HG02970 (cell line): ENCODE results near the gene VSIG8.

Experiments
- ATAC-seq: cut with Tn5 transposase; IDR thresholded peaks from one replicate; pipeline ENCODE4 v1.9.1; 2021; ENCODE audit warnings: mild to moderate bottlenecking, moderate library complexity, moderate number of reproducible peaks; ENCODE audit not compliant: unreplicated experiment, low FRiP score

Gene VSIG8

DNA sequence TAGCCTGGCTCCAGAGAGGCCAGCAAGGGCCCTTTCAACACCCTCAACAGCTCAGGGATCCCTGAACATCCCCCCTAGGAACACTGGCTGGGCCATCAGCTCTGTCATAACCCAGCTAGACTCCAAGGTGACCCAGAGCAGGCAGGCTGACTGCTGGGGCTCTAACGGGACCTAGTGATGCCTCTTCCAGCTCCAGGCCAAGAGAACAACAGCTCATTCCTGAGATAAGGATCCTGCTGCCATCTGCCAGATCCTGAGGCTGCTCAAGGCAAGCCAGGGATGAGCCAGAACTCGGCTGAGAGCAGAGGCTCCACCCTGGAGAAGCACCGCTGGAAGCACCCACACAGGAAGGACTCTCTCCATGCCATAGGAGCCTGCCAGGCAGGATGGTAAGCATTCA lies 2.0 kb downstream of the VSIG8 start:
- no peak for ATAC-seq

DNA sequence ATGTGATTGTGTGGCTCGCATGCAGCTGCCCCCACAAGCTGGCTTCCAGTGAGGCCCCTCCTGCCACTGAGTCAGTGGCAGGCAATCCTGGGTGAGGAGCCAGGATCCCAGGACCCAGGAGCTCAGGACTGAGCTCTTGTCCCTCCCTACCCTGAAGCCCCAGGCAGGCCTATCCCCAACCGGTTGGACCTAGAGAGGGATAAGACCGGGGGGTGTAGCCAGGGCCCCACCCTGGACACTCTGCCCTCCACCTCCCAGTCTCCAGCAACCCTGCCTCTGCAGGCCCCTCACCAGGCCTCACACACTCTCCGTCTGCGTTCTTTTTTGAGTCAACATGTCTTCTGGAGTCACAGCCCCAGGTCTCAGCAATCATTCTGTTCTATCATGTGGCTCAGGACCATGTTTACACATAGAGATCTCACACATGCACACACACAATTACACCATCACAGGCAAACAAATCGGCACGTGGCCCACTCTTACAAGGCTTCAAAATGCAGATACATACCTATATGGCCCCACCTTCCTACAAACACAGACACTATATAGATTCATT lies 2.6 kb downstream of the VSIG8 start:
- ATAC-seq, result no peak

DNA sequence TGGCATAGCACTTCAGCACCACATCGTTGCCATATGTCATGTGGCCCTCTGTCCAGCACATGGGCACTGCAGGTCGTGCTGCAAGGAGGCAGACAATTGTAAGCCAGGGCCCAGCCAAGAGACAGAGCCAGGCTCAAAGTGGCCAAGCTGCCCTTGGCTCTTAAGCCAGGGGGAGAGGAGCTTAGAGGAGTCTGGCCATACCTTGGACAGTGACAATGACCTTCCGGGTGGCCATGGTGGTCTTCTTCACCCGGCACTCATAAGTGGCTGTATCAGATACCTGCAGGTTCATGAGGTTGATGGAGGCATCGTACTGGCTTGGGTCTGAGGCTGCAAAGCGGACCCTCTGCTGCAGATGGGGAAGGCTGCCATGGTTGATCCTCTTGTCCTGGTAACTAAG lies 4.6 kb downstream of the VSIG8 start:
- no peak for ATAC-seq

DNA sequence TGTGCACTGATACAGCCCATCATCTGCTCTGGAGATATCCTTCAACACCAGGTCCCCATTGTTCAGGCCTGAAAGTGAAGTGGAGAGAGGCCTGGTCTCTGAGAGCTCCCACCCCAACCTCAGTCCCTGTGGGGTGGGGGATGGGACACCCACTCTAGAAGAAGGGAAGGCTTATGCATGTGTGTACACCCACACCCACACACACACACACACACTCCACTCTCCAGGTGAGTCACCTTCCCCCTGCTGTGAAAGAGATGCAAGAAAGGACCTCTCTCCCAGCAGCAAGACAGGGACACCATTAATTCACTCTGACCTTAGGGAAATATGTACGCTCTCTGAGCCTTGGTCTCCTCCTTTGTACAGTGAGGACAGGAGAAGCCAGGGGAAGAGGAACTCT lies 5.9 kb downstream of the VSIG8 start:
- no peak for ATAC-seq

- no peak for ATAC-seq
These were observed 6.7 kb downstream of the VSIG8 start for GRCh38 chr1:159855709-159856108.

DNA sequence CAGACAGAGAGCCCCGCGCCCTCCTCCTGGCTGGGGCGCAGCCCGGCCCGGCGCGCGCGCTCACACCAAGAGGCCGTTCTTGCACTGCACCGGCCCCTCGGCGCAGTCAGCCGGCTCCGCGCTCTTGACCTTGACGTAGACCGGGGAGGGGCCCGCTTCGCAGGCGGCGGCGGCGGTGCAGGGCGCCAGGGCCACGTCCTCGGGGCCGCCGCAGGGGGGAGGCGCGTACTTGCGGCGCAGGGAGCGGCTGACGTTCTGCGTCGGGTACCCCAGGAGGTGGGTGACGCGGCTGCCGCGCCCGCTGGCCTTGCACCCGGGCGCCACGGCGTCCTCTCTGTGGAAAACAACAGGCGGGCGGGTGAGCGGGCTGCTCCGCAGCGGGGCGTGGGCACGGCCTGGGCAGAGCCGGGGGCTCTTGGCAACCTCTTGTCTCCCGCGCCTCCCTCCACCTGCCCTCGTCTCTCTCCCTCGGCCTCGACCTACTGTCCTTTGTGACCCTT lies 7.7 kb downstream of the VSIG8 start:
- ATAC-seq, result peak; percentile 76

GRCh38 chr1:159854116-159854692 lies 8.3 kb downstream of the VSIG8 start:
- no peak for ATAC-seq

DNA sequence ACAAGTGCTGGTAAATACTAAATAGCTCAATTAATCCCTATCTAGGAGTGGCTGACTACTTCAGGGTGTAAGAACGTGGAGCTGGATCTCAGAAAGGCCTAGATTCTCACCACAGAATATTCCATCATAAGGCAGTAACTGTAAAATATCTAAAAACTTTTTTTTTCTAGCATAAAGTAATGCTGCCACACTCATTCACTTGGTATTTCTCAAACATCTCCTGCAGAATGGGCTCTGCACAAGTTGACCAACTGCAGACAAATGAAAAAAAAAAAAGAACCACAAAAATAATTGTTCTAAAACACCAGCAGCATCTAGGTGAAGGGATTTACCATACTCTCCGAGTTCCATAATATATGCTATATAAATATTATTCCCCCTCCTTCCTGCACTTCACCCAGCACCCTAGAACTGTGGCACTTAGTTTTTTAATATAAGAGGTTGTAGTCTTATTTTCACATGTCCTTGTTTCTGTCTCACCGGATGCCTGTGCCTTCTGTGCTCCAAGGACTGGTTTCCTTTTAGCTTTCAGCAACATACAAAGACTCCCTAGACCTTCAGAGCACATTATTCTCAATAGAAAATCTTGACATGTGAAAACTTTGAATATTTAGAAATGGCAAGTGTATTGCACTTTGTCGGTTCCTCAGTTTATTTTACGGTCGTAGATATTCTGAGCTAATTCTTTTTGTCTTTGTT lies 8.9 kb downstream of the VSIG8 start:
- no peak for ATAC-seq

- ATAC-seq, result no peak
These were observed 11.1 kb downstream of the VSIG8 start for GRCh38 chr1:159851407-159851806.

- ATAC-seq, result no peak
These were observed 12.7 kb downstream of the VSIG8 start for GRCh38 chr1:159849626-159850366.

GRCh38 chr1:159848326-159848725 lies 14.1 kb downstream of the VSIG8 start:
- ATAC-seq, result no peak

DNA sequence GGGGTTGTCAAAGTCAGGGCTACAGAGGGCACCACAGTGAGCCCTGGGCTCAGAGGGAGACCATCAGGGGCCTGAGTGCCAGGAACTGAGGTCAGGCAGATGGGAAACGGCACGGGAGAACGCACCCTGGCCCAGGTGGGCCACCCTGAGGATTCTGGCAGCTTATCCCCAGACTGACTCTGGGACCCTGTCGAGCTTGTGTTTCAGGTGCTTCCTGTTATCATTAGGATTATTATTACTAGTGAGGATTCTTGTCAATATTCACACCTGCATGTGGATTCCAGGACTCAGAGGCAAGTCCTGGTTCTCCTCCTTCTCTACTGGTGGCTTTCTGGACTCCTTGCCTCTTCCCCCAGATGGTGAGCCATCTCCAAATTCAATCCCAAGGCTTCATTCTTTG lies 15.2 kb downstream of the VSIG8 start:
- ATAC-seq, result no peak

GRCh38 chr1:159845751-159846629 lies 16.5 kb downstream of the VSIG8 start:
- no peak for ATAC-seq

DNA sequence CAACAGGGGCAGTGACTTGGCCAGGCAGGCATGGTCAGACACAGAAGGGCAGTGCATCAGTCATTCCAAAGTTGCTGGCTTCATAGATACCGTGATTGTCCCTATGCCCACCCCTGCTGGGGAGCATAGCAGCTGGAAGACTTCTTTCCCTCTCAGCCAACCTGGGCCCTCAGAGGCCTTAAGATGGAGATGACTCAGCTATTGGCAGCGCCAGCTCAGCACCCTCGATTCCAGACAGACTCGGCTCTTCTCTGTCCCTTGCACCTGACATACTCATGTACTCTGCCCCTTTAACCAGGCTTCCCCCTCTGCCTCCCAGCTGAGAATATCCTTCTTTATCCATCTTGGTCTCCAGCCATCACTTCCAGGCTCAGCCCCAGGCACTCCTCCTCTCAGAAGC lies 19.0 kb downstream of the VSIG8 start:
- ATAC-seq, result no peak

- no peak for ATAC-seq
These were observed 20.7 kb downstream of the VSIG8 start for GRCh38 chr1:159841749-159842148.

GRCh38 chr1:159839116-159839849 lies 23.2 kb downstream of the VSIG8 start:
- ATAC-seq, result no peak

GRCh38 chr1:159838715-159839114 lies 23.7 kb downstream of the VSIG8 start:
- ATAC-seq, result no peak

DNA sequence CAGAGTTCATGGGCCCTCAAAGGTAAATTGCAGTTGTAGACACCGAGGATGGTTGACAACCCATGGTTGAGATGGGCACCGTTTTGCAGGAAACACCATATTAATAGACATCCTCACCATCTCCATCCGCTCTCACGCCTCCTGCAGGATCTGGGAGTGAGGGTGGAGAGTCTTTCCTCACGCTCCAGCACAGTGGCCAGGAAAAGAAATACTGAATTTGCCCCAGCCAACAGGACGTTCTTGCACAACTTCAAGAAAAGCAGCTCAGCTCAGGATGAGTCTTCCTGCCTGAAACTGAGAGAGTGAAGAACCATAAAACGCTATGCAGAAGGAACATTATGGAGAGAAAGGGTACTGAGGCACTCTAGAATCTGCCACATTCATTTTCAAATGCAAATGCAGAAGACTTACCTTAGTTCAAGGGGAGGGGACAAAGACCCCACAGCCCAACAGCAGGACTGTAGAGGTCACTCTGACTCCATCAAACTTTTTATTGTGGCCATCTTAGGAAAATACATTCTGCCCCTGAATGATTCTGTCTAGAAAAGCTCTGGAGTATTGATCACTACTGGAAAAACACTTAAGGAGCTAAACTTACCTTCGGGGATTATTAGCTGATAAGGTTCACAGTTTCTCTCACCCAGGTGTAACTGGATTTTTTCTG lies 26.5 kb downstream of the VSIG8 start:
- no peak for ATAC-seq

DNA sequence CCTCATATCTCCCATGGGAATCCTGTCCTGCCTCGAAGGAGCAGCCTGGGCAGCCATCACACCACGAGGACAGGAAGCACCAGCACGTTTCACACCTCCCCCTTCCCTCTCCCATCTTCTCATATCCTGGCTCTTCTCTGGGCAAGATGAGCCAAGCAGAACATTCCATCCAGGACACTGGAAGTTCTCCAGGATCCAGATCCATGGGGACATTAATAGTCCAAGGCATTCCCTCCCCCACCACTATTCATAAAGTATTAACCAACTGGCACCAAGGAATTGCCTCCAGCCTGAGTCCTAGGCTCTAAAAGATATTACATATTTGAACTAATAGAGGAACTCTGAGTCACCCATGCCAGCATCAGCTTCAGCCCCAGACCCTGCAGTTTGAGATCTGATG lies 27.1 kb downstream of the VSIG8 start:
- no peak for ATAC-seq
